ENCODE results near the gene SLC25A51. TPM values are rescaled to one million over a fixed set of nuclear protein-coding genes. Genes with fewer than 3 reads are reported as not detected.

SLC25A51 gene
- total RNA-seq, 2 donors from 2014 or later: 19.4 to 22.7 TPM

DNA sequence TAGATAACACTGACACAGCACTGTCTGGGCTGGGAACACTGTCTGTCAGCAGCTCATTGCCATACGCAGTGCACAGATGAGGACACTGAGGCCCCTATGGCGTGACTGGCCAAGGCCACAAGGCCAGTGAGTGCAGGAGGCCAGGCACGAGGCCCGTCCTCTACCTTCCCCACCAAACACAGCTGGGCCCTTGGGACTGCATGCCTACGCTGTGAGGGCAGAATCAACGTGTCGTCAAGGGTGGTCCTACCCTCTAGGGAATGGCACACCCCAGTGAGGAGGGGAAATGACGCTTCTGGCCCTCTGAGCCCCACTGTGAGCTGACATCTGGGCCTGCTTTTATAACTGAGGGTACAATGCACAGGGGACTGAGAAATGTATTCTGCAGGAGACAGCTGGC is 42.1 kb upstream of the SLC25A51 start:
- Histone ChIP-seq H3K27ac (no peak overlapping the region), H3K36me3 (no peaks in the 10 kb centered on the region), H3K9me3 (no peaks in the 10 kb centered on the region), H3K4me3 (no peak overlapping the region), H3K9ac (ENCODE audit: low read depth in 2 of 2, low read length in 2 of 2) (no peak overlapping the region), H3K27me3 (no peaks in the 10 kb centered on the region), H3K4me1 (no peaks in the 10 kb centered on the region)
- no peak for DNase-seq
- TF ChIP-seq, protein P1, sequence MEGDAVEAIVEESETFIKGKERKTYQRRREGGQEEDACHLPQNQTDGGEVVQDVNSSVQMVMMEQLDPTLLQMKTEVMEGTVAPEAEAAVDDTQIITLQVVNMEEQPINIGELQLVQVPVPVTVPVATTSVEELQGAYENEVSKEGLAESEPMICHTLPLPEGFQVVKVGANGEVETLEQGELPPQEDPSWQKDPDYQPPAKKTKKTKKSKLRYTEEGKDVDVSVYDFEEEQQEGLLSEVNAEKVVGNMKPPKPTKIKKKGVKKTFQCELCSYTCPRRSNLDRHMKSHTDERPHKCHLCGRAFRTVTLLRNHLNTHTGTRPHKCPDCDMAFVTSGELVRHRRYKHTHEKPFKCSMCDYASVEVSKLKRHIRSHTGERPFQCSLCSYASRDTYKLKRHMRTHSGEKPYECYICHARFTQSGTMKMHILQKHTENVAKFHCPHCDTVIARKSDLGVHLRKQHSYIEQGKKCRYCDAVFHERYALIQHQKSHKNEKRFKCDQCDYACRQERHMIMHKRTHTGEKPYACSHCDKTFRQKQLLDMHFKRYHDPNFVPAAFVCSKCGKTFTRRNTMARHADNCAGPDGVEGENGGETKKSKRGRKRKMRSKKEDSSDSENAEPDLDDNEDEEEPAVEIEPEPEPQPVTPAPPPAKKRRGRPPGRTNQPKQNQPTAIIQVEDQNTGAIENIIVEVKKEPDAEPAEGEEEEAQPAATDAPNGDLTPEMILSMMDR (IDR thresholded peaks at IDR 0.05): no peak
- intact Hi-C loops (cut with DNase I): no loop called here

DNA sequence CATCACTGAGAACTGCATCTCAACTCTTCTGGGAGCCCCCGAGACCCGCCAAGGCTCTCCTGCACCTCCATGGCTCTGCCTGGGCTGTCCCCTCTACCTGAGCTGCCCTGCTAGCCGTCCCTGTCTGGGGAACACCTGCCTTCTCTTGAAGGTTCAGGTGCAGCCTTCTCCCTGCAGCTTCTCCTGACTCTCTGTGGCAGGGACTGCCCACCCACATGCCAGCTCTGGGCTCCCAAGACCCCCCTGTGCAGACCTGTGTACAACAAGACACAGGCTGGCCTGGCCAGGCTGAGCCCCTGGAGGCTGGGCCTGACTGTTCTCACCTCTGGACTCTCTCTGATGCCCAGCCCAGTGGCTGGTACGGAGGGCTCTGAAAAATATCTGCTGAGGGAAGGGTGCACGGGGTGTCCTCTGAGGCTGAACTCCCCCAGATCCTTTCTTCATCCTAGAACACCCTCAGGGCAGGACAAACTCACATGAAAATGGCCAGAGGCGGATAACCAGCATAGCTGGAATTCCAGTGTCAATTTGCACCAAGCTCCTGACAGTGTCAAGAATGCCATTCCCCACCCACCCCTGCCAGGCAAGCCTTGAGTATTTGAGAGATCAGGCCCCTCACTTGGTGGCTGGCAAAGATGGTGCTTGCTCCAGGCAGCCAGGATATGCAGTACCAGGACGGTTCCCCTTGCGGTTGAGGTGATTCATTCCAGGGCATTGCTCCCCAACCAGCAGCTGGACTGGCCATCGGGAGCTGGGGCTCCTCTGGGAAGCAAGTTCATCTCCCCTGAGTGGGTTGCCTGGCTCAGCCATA is 40.9 kb upstream of the SLC25A51 start:
- H3K9ac ChIP-seq (ENCODE audit: low read depth in 2 of 2, low read length in 2 of 2): no peak overlapping the region
- TF ChIP-seq, protein P1 (IDR thresholded peaks at IDR 0.05): no peak
- H3K27me3 ChIP-seq: no peaks in the 10 kb centered on the region
- no peak overlapping the region for H3K4me3 ChIP-seq
- H3K27ac ChIP-seq: no peak overlapping the region
- H3K9me3 ChIP-seq: no peaks in the 10 kb centered on the region
- H3K36me3 ChIP-seq: no peaks in the 10 kb centered on the region
- intact Hi-C loops (cut with DNase I): no loop called here
- no peaks in the 10 kb centered on the region for H3K4me1 ChIP-seq
- DNase-seq: no peak

DNA sequence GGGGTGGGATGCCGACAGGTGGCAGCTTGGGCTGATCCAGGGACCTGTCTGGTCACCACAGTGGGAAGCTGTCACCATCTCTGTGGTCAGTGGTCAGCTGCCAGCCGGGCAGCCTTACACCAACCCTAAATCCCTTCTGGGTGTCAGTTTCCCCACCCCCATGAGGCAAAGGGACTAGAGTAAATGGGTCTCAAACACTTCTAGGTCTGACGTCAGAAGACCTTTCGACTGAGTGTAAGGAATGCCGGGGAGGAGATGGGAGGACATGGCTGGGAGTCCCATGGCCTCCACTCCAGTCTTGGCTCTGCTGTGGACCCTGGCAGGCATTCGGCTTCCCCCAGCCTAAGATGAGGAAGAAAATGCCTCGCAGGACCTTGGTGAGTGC is 40.3 kb upstream of the SLC25A51 start:
- Histone ChIP-seq H3K4me3 (no peak overlapping the region), H3K9me3 (no peaks in the 10 kb centered on the region), H3K4me1 (no peaks in the 10 kb centered on the region), H3K27me3 (no peaks in the 10 kb centered on the region), H3K36me3 (no peaks in the 10 kb centered on the region), H3K27ac (no peak overlapping the region), H3K9ac (ENCODE audit: low read depth in 2 of 2, low read length in 2 of 2) (no peak overlapping the region)
- TF ChIP-seq, protein P1 (IDR thresholded peaks at IDR 0.05): no peak
- intact Hi-C loops (cut with DNase I): no loop called here
- DNase-seq: no peak

DNA sequence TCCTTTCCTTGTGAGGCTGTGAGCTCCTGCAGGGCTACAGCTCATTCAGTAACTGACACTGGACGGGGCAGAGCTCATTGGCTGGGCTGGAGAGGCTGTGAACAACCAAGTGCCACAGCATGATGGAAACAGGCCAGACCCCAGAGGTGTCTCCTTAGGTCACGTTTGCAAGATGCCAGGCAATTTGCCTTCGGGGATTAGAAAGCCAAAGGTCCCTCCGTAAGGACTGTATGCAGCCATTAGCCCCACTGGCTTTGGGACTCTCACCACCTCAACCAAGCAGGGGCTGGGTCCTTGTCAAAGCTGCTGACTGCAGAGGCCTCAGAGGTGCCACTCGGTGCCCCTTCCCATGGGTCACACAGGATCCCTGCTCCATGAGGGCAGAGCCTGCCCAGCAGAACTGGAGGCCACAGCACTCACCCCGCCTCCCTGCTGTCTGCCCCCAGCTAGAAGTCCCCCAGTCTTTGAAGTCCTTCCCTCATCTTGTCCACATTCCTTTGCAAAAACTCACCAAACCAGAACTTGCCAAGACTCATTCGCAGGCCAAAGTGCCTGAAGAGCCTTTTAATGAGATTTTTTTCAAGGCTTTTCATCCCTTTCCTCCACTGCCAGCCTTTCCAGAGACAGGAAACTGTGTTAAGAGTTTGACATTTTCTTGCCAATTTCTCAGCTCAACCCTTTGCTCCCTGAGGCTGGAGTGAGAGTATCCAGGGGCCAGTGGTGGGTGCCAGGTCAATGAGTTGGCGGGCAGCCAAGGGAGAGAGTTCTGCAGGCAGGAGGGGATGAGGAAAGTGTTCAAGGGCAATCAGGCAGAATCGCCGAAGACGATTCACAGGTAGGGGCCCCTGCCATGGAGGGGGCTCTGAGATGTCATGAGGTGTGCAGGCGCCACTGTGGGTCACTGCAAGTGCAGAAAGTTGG is 39.7 kb upstream of the SLC25A51 start:
- no peak overlapping the region for H3K27ac ChIP-seq
- TF ChIP-seq, protein P1 (IDR thresholded peaks at IDR 0.05): no peak
- DNase-seq: no peak
- no peaks in the 10 kb centered on the region for H3K9me3 ChIP-seq
- H3K36me3 ChIP-seq: no peaks in the 10 kb centered on the region
- intact Hi-C loops (cut with DNase I): no loop called here
- no peak overlapping the region for H3K4me3 ChIP-seq
- no peak overlapping the region for H3K9ac ChIP-seq (ENCODE audit: low read depth in 2 of 2, low read length in 2 of 2)
- H3K27me3 ChIP-seq: no peaks in the 10 kb centered on the region
- H3K4me1 ChIP-seq: no peaks in the 10 kb centered on the region

DNA sequence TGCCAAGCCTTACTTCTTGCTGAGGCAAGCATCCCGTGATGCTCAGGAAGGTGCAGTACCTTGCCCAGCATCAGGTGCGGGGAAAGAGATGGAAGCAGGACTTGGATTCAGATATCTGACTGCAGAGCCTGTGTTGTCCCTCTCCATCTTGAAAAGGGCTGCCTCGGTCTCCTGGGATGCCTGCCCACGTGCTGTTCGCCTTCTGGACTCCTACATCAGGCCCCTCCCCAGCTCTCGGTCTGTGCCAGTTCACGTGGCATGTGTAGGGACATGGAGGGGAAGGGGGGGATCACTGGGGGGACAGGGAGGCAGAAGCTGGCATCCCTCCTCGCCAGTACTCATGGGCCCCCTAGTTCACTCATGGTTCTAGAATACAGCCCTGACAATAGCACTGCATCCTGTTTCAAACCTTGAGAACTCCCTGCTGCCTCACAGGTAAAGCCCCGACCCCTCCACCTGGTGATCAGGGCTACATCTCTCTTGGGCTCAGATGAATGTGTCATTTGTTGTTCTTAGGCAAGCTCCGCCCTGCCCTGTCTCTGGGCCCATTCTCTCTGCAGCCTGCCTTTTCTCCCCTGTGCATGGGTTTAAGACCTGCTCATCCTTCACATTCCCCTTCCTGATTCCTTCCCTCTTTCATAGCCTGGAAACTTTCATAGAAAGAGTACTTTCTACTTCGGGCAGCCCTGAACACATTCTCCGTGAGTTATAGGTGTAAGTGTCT is 38.9 kb upstream of the SLC25A51 start:
- Histone ChIP-seq H3K9me3 (no peaks in the 10 kb centered on the region), H3K4me1 (no peaks in the 10 kb centered on the region), H3K36me3 (no peaks in the 10 kb centered on the region), H3K9ac (ENCODE audit: low read depth in 2 of 2, low read length in 2 of 2) (no peak overlapping the region), H3K27ac (no peak overlapping the region), H3K4me3 (no peak overlapping the region), H3K27me3 (no peaks in the 10 kb centered on the region)
- TF ChIP-seq, protein P1 (IDR thresholded peaks at IDR 0.05): no peak
- DNase-seq: no peak
- intact Hi-C loops (cut with DNase I): no loop called here

Measured in colonic mucosa (tissue), 4 donors.